ENCODE data around the gene SHD. TPM values are rescaled to one million over a fixed set of nuclear protein-coding genes. Genes with fewer than 3 reads are reported as not detected.

SHD gene
- total RNA-seq, 1 donor from 2014 or later, result 4.8 TPM

DNA sequence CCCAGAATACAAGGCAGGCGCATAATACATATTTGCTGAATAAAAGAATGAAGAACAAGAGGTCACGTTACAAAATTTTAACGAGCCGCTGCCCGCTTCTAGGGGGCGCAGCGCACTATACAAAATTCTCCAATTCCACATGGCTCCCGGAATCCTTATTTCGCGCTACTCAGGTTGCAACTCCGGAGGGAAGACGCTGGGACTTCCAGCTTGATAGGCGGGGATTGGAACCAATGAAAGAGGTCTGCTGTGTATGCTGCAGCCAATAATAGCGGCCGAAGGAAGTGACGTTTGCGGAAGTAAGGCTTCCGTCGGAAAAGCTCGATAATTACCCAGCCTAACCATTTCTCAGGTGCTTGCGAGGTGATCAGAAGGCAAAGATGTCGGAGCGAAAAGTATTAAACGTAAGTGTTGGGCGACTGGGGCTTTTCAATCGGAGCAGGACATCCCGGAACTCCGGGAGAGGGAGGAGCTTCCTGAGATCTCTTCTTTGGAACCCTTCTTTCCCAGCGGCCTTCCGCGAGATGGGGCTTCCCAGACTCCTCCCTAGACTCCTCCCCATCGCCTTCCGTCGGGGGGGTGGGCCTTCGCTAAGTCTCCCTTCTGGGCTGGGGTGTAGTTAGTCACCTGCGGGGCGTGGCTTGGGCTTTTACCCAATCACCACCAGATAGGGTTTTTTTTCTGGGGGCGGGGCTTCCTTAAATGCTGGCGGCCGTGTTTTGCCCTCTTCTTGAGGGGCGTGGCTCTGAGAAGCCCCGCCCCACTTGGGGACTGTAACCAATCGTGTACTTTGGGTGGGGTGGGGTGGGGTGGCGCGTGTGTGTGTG, 32.1 kb upstream of the SHD start, which contains the start of gene YJU2:
Gene YJU2 (plus strand): TSS at position 314 of the 827 bp plus-strand sequence. CDS start 67 bp downstream, at position 381.
- H3K27me3 Mint-ChIP-seq (ENCODE audit: low read depth), result peaks cover 3% of the 10 kb centered on the region
- peaks cover 26% of the 10 kb centered on the region for H3K36me3 Mint-ChIP-seq
- DNase-seq (ENCODE audit: low spot score in 2 of 2, unreplicated experiment in 2 of 2), result peak; percentile 96 to 97
- H3K4me3 Mint-ChIP-seq, result peak within 1 kb of the TSS; percentile 96
- H3K9me3 Mint-ChIP-seq, result peaks cover 5% of the 10 kb centered on the region
- H3K4me1 Mint-ChIP-seq, result peaks cover 4% of the 10 kb centered on the region
- H3K27ac Mint-ChIP-seq, result peak within 1 kb of the TSS; percentile 100
- TF ChIP-seq, protein P1, sequence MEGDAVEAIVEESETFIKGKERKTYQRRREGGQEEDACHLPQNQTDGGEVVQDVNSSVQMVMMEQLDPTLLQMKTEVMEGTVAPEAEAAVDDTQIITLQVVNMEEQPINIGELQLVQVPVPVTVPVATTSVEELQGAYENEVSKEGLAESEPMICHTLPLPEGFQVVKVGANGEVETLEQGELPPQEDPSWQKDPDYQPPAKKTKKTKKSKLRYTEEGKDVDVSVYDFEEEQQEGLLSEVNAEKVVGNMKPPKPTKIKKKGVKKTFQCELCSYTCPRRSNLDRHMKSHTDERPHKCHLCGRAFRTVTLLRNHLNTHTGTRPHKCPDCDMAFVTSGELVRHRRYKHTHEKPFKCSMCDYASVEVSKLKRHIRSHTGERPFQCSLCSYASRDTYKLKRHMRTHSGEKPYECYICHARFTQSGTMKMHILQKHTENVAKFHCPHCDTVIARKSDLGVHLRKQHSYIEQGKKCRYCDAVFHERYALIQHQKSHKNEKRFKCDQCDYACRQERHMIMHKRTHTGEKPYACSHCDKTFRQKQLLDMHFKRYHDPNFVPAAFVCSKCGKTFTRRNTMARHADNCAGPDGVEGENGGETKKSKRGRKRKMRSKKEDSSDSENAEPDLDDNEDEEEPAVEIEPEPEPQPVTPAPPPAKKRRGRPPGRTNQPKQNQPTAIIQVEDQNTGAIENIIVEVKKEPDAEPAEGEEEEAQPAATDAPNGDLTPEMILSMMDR (IDR thresholded peaks at IDR 0.05; ENCODE audit: unreplicated experiment), result no peak

DNA sequence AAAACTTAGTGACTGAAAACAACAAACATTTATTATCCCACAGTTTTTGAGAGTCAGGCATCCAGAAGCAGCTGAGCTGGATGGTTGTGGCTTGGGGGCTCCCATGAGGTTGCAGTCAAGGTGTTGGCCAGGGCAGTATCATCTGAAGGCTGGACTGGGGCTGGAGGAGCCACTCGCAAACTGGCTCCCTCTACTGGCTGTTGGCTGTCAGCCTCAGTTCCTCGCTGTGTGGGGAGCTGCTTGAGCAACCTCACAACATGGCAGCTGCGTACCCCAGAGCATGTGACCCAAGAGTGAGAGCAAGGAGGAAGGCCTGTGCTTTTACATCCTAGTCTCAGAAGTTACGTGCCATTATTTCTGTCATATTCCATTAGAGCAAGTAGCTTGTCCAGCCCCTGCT, 22.5 kb upstream of the SHD start:
- H3K36me3 Mint-ChIP-seq, result peaks cover 41% of the 10 kb centered on the region
- H3K4me1 Mint-ChIP-seq, result no peaks in the 10 kb centered on the region
- TF ChIP-seq, protein P1 (IDR thresholded peaks at IDR 0.05; ENCODE audit: unreplicated experiment), result no peak

DNA sequence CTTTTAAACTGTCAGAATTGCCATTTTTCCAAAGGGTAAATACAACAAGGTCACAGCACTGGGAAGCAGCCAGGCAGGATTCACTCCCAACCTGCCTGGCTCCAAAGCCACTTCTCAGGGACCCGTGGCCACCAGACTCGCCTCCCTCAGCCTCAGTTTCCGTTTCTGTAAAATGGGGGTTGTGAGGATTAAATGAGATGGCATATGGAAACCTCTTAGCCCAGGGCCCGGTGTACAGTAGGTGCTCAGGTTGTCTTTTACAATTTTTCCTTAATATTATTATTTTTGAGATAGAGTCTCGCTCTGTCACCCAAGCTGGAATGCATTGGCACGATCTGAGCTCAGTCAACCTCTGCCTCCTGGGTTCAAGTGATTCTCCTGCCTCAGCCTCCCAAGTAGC, 22.0 kb upstream of the SHD start:
- no peak for DNase-seq (ENCODE audit: low spot score in 2 of 2, unreplicated experiment in 2 of 2)
- Mint-ChIP-seq H3K27ac (no peak overlapping the region), H3K36me3 (peaks cover 38% of the 10 kb centered on the region), H3K9me3 (peaks cover 5% of the 10 kb centered on the region), H3K4me1 (no peaks in the 10 kb centered on the region), H3K27me3 (ENCODE audit: low read depth) (no peaks in the 10 kb centered on the region), H3K4me3 (no peak overlapping the region)
- TF ChIP-seq, protein P1 (IDR thresholded peaks at IDR 0.05; ENCODE audit: unreplicated experiment), result no peak

More for the DNA sequence above, 22.5 kb upstream of the SHD start:
- H3K27ac Mint-ChIP-seq, result no peak overlapping the region
- no peak overlapping the region for H3K4me3 Mint-ChIP-seq
- H3K9me3 Mint-ChIP-seq, result peaks cover 5% of the 10 kb centered on the region
- DNase-seq (ENCODE audit: low spot score in 2 of 2, unreplicated experiment in 2 of 2), result no peak
- H3K27me3 Mint-ChIP-seq (ENCODE audit: low read depth), result no peaks in the 10 kb centered on the region

DNA sequence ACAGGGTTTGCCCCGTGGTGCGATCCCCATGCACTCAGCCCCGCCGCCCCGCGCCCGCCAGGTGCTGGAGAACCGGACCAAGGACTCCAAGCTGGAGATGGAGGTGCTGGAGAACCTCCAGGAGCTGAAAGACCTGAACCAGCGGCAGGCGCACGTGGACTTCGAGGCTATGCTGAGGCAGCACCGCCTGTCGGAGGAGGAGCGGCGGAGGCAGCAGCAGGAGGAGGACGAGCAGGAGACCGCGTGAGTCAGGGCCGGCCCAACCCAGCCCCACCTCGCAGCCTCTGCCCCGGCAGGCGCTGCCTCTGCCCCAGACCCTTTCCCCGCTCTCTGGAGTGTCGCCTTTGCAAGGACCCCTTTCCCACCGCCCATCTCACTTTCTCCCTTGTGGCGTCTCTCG, 20.9 kb upstream of the SHD start:
- Mint-ChIP-seq H3K27ac (no peak overlapping the region), H3K27me3 (ENCODE audit: low read depth) (no peaks in the 10 kb centered on the region), H3K4me1 (no peaks in the 10 kb centered on the region), H3K4me3 (no peak overlapping the region), H3K36me3 (peaks cover 30% of the 10 kb centered on the region), H3K9me3 (peaks cover 5% of the 10 kb centered on the region)
- TF ChIP-seq, protein P1 (IDR thresholded peaks at IDR 0.05; ENCODE audit: unreplicated experiment), result no peak
- no peak for DNase-seq (ENCODE audit: low spot score in 2 of 2, unreplicated experiment in 2 of 2)

DNA sequence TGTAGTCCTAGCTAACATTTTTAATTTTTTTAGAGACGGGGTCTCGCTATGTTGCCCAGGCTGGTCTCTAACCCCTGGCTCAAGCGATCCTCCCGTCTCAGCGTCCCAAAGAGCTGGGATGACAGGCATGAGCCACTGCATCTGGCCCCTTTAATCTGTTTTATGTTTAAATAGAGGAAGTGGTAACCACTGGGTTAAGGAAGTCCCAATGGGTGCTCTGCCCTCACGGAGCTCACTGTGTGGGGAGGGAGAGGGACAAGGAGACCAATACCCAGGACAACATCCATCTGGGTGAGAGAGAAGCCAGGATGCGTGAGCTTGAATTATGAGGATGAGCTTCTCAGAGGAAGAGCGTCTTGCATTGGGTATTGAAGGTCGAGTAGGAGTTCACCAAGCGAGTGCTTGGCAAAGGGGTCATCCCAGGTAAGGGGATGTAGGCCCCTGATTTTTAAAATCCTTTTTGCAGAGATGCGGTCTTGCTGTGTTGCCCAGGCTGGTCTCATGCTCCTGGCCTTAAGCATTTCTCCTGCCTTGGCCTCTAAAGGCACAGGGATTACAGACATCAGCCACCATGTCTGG, 18.4 kb upstream of the SHD start:
- H3K4me1 Mint-ChIP-seq, result no peaks in the 10 kb centered on the region
- H3K36me3 Mint-ChIP-seq, result peaks cover 17% of the 10 kb centered on the region
- no peak overlapping the region for H3K4me3 Mint-ChIP-seq
- no peaks in the 10 kb centered on the region for H3K9me3 Mint-ChIP-seq
- no peaks in the 10 kb centered on the region for H3K27me3 Mint-ChIP-seq (ENCODE audit: low read depth)
- TF ChIP-seq, protein P1 (IDR thresholded peaks at IDR 0.05; ENCODE audit: unreplicated experiment), result no peak
- DNase-seq (ENCODE audit: low spot score in 2 of 2, unreplicated experiment in 2 of 2), result no peak
- H3K27ac Mint-ChIP-seq, result no peak overlapping the region

Data from mesothelial cell of epicardium (in vitro differentiated cells).